Measurements from ENCODE around the gene CALR. TPM values are rescaled to one million over a fixed set of nuclear protein-coding genes. Genes with fewer than 3 reads are reported as not detected.
"Not testable (repeated sequence)": the region's sequence is repeated elsewhere in the genome, so short reads cannot be mapped to it uniquely, and the experiment has no call there.

CALR gene
- total RNA-seq = 100 to 1,000 TPM; 535 to 563 TPM

DNA sequence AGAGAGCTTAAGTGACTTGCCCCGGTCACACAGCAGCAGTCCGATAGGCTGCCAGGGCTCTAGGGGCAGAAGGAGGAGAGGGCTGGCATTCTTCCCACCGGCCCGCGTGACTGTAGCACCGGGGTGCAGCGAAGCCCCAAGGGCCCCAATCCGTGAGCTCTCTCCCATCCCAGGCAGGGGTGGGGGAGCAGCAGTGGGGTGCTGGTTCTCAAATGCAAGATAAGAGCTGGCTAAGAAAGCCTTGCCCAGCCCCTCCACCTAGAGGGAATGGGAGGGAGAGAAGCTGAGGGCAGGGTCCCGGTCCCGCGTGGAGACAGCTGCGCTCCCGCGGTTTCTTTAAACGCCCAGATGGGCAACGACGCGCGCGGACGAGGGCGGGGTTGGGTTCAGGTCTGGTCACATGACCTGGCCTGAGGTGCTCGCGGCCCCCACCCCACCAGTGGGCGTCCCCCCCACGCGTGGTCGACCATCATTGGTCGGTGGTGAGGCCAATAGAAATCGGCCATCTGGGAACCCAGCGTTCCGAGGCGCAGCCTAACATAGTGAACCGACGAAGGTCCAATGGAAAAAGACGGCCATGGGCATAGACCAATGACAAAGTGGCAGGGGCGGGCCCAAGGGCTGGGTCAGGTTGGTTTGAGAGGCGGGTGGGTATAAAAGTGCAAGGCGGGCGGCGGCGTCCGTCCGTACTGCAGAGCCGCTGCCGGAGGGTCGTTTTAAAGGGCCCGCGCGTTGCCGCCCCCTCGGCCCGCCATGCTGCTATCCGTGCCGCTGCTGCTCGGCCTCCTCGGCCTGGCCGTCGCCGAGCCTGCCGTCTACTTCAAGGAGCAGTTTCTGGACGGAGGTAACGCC lies at the start of gene CALR:
CALR (plus strand) TSS at position 683 of the 852 bp plus-strand sequence; CDS start at position 754, 71 bp downstream.
- Mint-ChIP-seq H3K27ac (peak within 1 kb of the TSS; percentile 95), H3K4me1 (ENCODE audit: low read depth) (peaks cover 46% of the 10 kb centered on the region), H3K9me3 (no peaks in the 10 kb centered on the region), H3K27me3 (no peaks in the 10 kb centered on the region), H3K4me3 (peak within 1 kb of the TSS; percentile 99), H3K36me3 (ENCODE audit: low read depth) (peaks cover 51% of the 10 kb centered on the region)
- TF ChIP-seq, protein P1, sequence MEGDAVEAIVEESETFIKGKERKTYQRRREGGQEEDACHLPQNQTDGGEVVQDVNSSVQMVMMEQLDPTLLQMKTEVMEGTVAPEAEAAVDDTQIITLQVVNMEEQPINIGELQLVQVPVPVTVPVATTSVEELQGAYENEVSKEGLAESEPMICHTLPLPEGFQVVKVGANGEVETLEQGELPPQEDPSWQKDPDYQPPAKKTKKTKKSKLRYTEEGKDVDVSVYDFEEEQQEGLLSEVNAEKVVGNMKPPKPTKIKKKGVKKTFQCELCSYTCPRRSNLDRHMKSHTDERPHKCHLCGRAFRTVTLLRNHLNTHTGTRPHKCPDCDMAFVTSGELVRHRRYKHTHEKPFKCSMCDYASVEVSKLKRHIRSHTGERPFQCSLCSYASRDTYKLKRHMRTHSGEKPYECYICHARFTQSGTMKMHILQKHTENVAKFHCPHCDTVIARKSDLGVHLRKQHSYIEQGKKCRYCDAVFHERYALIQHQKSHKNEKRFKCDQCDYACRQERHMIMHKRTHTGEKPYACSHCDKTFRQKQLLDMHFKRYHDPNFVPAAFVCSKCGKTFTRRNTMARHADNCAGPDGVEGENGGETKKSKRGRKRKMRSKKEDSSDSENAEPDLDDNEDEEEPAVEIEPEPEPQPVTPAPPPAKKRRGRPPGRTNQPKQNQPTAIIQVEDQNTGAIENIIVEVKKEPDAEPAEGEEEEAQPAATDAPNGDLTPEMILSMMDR (IDR thresholded peaks at IDR 0.05) = no peak
- ATAC-seq (peak; percentile 87), DNase-seq (peak; percentile 100)
- CTCF ChIA-PET = interaction anchor here (1.0 to 3.0 kb wide), 4 partner anchors 27 to 178 kb away, joined by 3 to 10 read pairs (median 5); no protein-coding TSS in a partner anchor
- POLR2A ChIA-PET = interaction anchor here (0.8 to 3.3 kb wide), 19 partner anchors 8 to 215 kb away, joined by 3 to 19 read pairs (median 4); partner anchors contain the start of genes DNASE2, GADD45GIP1, GCDH and SYCE2
- intact Hi-C loops (cut with micrococcal nuclease) = loop anchor here (10.0 kb wide), 1 partner anchor 53 kb away; the partner anchor contains the start of genes DNASE2 and KLF1

DNA sequence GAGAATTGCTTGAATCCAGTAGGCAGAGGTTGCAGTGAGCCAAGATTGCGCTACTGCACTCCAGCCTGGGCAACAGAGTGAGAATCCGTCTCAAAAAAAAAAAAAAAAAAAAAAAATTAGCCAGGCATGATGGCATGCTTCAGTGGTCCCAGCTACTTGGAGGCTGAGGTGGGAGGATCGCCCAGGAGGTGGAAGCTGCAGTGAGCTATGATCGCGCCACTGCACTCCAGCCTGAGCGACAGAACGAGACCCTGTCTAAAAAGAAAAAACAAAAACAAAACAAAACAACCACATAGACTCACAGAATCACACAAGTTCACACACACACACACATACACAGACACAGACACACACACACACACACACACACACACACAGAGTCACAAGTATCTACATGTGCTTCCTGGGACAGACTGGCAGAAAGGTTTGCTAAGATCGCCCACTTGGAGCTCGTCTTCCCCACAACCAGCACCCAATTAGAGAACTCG lies 48.1 kb upstream of the CALR start:
- H3K9me3 Mint-ChIP-seq; DNase-seq; H3K27me3 Mint-ChIP-seq; ATAC-seq; intact Hi-C loops (cut with micrococcal nuclease): not testable (repeated sequence)
- Mint-ChIP-seq H3K4me1 (ENCODE audit: low read depth) (peaks cover 21% of the 10 kb centered on the region), H3K27ac (peak overlapping the region; percentile 95), H3K36me3 (ENCODE audit: low read depth) (peaks cover 17% of the 10 kb centered on the region), H3K4me3 (peak overlapping the region; percentile 100)
- CTCF ChIA-PET = interaction anchor here (0.7 to 2.9 kb wide), 11 partner anchors 8 to 130 kb away, joined by 3 to 18 read pairs (median 3); partner anchors contain the start of genes DNASE2 and MAST1
- POLR2A ChIA-PET = interaction anchor here (0.6 to 3.4 kb wide), 14 partner anchors 9 to 1372 kb away, joined by 3 to 19 read pairs (median 4); partner anchors contain the start of genes CALR and FARSA

DNA sequence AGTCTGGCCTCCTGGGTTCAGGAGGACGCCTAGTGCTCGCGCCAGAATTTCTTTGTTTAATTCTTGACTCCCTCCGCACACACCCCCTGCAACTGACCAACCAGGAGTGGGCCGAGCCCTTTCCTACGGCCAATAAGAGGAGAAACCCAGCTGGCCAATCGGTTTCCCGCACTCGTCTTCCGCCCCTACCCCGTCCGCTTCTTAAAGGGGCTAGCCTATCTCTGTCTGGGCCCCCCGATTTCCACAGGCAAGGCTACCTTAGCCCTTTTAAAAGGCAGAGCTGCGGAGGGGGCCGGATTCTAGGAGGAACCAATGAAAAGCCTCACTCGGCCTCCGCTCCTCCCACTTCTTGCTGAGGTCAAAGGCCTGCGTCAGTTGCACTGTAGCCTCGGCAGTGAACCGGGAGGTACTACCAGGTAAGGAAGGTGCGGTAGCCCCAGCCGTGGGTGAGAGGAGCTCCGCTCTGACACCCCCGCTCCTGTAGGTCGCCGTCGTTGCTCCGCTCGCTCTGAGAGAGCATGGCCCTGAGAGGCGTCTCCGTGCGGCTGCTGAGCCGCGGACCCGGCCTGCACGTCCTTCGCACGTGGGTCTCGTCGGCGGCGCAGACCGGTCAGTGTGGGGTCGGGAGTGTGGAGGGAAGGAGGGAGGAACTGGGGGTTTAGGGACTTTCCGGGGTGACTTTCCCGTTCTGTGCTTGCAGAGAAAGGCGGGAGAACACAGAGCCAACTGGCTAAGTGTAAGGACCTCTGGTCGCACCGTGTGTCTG lies 47.4 kb upstream of the CALR start, which contains the start of gene GCDH:
GCDH (plus strand) TSS at position 374 of the 766 bp plus-strand sequence; CDS start at position 519, 145 bp downstream.
- peak within 1 kb of the TSS; percentile 95 for H3K27ac Mint-ChIP-seq
- peaks cover 21% of the 10 kb centered on the region for H3K4me1 Mint-ChIP-seq (ENCODE audit: low read depth)
- no peaks in the 10 kb centered on the region for H3K27me3 Mint-ChIP-seq
- POLR2A ChIA-PET = interaction anchor here (0.6 to 3.4 kb wide), 17 partner anchors 9 to 1373 kb away, joined by 3 to 19 read pairs (median 4); partner anchors contain the start of genes CALR, FARSA and SYCE2
- CTCF ChIA-PET = interaction anchor here (0.7 to 2.9 kb wide), 10 partner anchors 8 to 131 kb away, joined by 3 to 18 read pairs (median 4); partner anchors contain the start of genes DNASE2 and MAST1
- peak; percentile 95 for ATAC-seq
- H3K4me3 Mint-ChIP-seq = peak within 1 kb of the TSS; percentile 100
- peaks cover 17% of the 10 kb centered on the region for H3K36me3 Mint-ChIP-seq (ENCODE audit: low read depth)
- DNase-seq = peak; percentile 99
- intact Hi-C loops (cut with micrococcal nuclease) = no loop called here
- no peaks in the 10 kb centered on the region for H3K9me3 Mint-ChIP-seq
- TF ChIP-seq, protein P1 (IDR thresholded peaks at IDR 0.05) = no peak

DNA sequence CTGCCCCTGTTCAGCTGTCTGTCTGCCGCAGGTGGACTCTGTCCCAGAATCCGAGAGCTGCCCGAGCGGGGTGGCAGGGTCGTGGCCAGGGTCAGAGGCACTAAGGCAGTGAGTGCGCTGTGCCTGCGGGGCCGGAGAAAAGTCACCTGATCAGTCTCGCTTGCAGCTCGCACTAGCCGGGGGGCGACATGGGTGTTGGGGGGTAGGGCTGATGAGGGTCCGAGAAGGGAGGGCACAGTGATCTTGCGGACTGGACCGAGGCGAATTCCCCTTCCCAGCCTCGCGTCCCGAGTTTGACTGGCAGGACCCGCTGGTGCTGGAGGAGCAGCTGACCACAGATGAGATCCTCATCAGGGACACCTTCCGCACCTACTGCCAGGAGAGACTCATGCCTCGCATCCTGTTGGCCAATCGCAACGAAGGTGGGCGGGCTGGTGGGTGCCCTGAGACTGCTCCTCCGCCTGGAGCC lies 46.8 kb upstream of the CALR start:
- Mint-ChIP-seq H3K27ac (peak overlapping the region; percentile 95), H3K9me3 (no peaks in the 10 kb centered on the region), H3K4me3 (peak overlapping the region; percentile 100), H3K27me3 (no peaks in the 10 kb centered on the region), H3K4me1 (ENCODE audit: low read depth) (peaks cover 21% of the 10 kb centered on the region), H3K36me3 (ENCODE audit: low read depth) (peaks cover 17% of the 10 kb centered on the region)
- no peak for ATAC-seq
- DNase-seq = peak; percentile 45
- ChIA-PET CTCF (interaction anchor here (0.9 to 2.9 kb wide), 6 partner anchors 9 to 74 kb away, joined by 3 to 18 read pairs (median 4); partner anchors contain the start of genes DNASE2 and MAST1), POLR2A (interaction anchor here (0.6 to 3.4 kb wide), 16 partner anchors 8 to 264 kb away, joined by 3 to 19 read pairs (median 4); partner anchors contain the start of genes CALR, DNASE2, FARSA and SYCE2)
- intact Hi-C loops (cut with micrococcal nuclease) = no loop called here
- TF ChIP-seq, protein P1 (IDR thresholded peaks at IDR 0.05) = no peak

Data from activated CD8-positive, alpha-beta T cell treated with anti-CD3 and anti-CD28 coated beads for 36 hours (primary cell).